Stimulated activated CD8-positive, alpha-beta memory T cell treated with anti-CD3 and anti-CD28 coated beads, Interleukin-15, amount 100 ng/mL, for 1 hour (primary cell): ENCODE data around the gene FGD3.
"Not testable (repeated sequence)": the region's sequence is repeated elsewhere in the genome, so short reads cannot be mapped to it uniquely, and the experiment has no call there.

Experiments used
- DNase-seq: peaks from one replicate; pipeline ENCODE4 v3.0.0-alpha.2; 2020; ENCODE audit warnings: low read depth

The FGD3 gene

DNA sequence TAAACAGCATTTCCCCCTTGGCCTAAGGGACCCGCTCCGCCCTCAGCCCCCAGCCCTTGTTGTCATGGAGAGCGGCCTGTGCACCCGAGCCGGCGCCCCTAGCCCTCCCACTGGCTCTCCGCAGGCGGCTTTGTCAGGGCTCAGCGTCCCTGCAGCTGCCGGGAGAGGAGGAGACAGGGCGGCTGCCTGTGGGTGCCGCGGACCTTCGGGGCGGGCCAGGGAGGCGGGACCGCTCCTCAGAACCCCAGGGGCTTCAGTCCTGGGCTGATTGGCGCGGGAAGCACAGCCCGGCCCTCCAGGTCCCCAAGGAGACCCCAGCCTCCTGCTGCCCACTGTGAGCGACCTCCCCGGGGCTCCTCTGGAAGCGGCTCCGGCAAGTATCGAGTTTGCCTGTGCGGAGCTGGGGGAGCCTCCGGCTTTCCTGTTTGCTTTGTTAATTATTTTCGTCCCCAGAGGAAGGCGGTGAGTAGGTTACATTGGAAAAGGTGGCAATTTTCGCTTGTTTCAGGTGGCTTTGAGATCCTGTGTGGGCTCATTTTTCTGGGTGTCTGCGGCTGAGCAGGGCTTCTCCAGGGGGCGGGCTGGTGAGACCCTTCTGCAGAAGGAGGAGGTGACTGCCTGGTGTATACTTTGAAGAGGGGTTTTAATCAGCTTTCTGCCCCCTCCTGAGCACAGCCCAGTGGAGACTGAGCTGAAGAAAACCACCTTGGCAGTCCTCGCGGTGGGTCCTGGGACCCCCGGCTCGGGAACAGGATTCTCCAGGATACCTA is at the start of gene FGD3:
FGD3 (plus strand) TSS at position 256 of the 770 bp plus-strand sequence. CDS start 28,734 bp downstream, outside the sequence.
- no peak for DNase-seq

- DNase-seq: not testable (repeated sequence)
Measured at GRCh38 chr9:92905137-92905536, 42.2 kb upstream of the FGD3 start.

GRCh38 chr9:92911511-92912475 is 35.5 kb upstream of the FGD3 start:
- DNase-seq: no peak

DNA sequence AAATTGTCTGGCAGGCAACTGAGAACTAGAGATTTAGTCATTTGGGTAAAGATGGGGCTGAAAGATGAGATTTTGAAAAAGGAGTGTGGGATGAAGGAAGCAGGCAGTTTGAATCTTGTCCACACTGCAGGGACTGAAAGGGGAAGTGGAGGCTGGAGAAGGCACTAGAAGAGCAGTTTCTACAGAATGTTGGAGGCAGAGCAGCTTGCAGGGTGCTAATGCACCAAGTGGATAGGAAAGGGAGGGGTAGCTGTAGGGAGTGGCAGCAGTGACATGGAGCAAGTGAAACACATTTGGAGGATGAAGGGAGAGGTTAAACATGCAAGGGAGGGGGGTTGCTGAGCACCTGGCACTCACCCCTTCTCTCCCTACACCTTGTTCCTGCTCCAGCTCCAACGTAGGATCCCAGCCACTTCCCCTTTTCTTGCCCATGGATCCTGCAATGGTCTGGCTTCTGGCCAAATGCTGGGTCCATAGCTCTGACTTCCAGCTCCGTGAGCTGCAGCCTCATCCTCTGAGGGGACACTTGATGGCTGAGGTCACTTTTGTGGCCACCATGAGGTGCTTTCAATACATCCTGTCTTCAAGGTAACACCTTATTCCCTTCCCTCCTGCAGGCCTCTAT is 30.0 kb upstream of the FGD3 start:
- no peak for DNase-seq

GRCh38 chr9:92920437-92920836 is 26.9 kb upstream of the FGD3 start:
- no peak for DNase-seq

DNA sequence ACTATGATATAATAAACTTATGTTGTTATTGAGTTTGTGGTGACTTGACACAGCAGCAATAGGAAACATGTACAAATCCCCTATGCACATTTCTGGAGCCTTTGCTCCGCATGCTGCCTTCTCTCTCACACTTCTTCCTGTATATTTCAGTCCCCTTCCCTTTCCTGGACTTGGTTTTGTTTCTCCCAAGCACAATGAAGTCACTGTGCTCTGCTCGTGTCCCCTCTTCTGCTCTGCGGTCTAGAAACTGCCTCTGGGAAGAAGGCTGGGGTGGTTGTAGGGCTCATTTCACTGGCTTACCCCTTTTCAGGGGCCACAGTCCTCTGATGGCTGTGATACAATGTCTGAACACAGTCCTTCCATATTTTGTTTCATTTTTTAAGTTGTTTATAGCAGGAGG is 15.7 kb upstream of the FGD3 start:
- DNase-seq: no peak

DNA sequence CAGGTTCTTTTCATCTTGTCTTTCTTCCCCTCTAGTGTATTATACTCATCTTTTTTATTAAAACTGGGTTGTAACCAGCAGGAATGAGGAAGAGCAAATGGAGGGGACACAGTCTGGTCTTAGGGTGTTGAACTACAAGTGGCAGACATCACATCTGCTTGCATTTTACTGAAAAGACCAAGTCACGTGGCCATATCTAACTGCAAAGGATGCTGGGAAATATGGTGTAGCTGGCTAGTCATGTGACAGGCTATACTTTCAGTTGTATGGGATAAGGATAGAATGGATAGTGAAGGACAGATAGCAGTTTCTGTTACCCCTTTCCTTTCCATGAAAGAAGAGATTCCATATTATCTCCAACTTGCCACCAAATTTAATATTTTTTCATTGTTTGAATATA is 13.0 kb upstream of the FGD3 start:
- no peak for DNase-seq

- no peak for DNase-seq
Measured at GRCh38 chr9:92938025-92938424, 9.3 kb upstream of the FGD3 start.

- DNase-seq: no peak
Measured at GRCh38 chr9:92941861-92942260, 5.5 kb upstream of the FGD3 start.

DNA sequence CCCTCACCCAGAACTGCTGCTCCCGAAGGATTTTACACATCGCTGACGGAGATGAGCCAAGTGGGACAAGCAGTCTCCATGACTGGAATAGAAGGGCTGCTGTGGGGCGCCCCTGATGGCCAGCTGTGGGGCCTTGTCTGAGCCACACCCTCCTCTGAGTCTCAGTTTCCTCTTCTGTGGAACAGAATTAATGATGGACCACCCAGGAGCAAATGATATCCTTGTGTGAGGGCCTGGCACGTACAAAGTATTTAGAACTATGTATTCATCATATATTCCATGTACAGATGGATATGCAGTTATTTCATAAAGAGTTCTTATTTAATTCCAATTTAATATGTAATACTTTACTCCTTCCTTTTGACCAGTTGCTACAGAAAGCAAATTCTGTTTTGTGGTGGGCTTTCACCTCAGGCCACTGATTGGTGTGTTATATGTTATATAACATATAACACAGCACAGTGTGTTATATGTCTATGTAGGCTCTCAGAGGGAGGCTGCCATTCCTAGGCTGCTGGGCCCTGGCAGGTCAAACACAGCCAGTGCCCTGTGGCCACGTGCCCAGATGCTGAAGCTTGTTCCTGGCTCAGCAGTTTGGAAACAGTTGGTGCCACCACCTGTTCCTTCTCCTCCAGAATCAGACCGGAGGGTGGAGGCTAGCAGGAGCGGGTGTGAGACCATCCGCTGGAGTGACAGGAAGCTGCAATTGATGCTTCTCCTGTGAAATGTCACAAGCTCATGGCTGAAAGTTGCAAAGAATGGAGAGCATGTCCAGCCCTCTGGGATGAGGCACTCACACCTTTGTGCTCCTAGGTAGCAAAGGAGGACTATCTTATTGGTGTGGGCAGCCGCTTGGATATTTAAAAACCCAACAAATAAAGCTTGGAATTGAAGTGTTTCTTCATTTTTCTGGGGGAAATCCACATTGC is 4.4 kb upstream of the FGD3 start:
- no peak for DNase-seq

GRCh38 chr9:92944921-92945320 is 2.4 kb upstream of the FGD3 start:
- no peak for DNase-seq

GRCh38 chr9:92945796-92946195 is 1.5 kb upstream of the FGD3 start:
- no peak for DNase-seq

DNA sequence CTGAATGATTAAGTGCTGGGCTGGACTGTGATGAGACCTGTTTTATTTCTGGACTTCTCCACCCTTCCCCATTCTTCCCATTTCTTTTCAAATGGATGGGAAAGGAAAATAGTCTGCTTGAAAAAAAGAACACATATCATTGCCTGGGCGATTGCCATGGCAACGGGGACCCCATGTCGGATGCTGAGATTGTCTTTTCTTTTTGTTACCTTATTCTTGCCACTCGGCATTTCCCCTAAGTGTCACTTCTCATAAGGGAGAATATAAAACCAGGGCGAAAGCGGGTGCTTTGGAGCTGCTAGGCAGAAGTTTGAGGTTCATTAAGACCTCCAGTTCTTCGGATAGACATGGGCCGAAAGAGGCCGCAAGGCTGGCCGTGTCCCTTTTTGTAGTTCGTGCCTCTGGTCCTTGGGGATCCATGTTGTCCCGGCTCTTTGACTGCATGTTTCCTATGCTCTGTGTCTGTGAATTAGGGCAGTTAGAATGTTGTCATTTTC is 763 bp downstream of the FGD3 start:
- DNase-seq: no peak

DNA sequence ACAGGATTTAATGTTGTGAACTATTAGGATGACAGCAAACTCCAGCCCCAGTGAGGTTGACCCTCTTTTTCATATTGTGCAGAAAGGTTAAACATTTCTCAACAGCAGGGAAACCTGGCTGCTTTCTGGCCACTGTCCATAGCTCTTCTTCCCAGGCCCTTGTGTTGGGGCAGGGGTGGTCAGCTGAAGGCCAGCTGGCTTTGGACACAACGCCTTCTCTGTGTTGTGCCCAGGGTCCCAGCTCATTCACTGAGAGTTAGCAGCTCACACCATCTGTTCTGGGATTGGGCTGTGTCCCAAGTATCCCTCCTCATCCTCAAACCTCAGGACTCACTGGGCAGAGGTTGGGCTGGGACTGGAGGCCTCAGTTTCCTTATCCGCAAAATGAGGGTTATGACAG is 1.3 kb downstream of the FGD3 start:
- no peak for DNase-seq

GRCh38 chr9:92949266-92949982 is 2.1 kb downstream of the FGD3 start:
- DNase-seq: no peak

DNA sequence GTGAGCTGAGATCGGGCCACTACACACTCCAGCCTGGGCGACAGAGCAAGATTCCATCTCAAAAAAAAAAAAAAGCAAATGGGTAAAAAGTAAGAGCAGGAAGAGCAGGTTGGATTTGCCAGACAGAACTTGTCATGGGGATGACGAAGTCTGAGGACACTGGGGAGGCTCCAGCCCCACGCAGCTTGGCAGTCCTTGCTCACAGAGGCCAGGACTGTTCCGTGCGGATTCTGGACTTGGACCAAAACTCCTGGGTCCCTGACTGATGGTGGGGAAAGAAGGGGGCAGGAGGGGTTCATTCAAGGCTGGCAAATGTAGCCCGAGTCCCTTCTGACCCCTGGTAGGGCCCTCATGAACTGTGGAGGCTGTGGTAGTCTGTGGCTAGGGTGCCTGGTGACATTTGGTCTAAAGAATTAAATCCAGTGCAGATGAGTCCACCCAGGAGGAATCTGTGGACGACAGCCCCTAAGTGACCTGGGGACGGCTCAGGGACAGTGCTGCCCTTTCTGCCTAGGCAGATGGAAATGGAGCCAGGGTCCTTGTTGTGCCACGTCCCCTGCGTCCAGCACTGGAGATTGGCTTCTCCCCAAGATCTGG is 3.1 kb downstream of the FGD3 start:
- no peak for DNase-seq

DNA sequence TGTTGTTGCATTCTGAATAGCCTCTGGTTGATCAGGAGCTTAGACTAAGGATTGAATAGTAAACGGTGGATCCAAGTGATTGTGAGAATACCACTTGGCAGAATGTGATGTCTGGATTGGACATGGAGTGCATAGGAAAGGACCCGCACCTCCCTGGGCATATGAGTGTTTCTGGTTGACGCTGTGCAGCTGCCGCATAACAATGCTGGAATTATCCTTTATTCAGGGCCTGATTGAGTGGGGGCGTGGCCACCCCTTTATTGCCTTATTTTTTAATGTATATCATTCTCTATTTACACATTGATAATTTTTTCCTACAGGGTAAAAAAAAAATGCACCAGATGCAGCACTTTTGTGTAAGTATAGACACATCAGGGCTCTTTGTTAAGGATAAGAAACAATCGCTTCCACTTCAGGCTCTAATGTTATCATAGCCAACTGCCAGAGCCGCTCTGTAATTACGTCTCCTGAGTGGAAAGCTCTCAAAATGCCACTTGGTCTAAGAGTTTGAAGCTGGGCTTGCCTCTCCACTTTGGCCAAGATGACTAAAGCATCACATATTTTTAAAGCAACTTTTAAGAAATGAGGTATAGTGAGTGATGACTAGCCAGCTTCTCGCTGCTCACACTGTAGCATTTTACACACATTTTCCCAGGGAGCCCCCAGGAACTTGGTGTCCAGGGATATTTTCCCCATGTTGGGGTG is 5.7 kb downstream of the FGD3 start:
- no peak for DNase-seq

DNA sequence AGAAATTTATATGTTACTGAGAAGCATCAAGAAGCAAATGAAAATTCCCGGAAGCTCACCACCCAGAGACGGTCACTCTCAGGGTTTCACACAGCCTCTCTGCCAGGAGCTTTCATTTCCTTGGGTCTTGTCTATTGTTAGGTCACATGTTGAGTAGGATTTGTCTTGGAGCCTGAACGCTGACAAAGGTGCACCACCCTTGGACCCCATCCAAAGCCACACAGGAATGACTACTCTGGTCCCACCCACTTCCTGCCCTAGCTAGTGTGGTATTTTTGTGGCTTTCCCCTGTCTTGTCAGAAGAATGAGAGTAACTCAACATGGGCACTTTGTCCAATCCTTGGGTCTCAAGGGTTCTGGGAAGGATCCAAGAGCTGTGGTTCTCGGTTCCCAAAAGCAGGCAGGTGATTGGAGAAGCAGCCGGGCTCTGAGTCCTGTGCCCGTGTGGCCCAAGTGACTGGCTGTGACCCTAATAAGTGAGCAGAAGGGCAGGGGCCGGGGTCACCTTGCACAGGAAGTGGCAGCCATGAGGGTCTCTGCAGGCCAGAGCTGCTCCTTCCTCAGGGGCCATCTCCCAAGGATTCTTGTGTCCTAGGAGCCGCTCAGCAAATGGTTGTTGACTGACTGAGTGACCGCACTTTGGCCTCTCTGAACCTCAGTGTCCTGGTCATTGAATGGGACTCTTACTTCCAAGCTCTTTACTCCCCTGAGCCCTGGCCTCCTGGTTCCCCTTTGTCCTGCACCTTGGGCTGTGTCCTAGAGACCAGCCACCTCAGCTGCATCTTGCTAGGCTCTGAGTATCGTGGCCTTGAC is 6.9 kb downstream of the FGD3 start:
- peak; percentile 56 for DNase-seq

GRCh38 chr9:92954886-92955285 is 7.6 kb downstream of the FGD3 start:
- no peak for DNase-seq
